ENCODE measurements around the gene CSMD2.

GRCh38 chr1:34140011-34140676, 24.9 kb downstream of the CSMD2 start:
- TF ChIP-seq TAF1 (IDR thresholded peaks at IDR 0.05; ENCODE audit: borderline replicate concordance, insufficient read depth, low read length), result no peak
- no peak for TF ChIP-seq POLR2AphosphoS5 (IDR thresholded peaks at IDR 0.05; ENCODE audit: low read depth, low read length)

Measured in PFSK-1 (cell line).